GM23338 (cell line): ENCODE data around the gene FXN. TPM values are rescaled to one million over a fixed set of nuclear protein-coding genes. Genes with fewer than 3 reads are reported as not detected.
A peak's percentile ranks its signal among the peaks of the same experiment; 100 is the strongest.

Experiments used
- ATAC-seq: fragments of 200-7000 bp; cut with Tn5 transposase; 3 replicates; pipeline ENCODE4 v1.9.1; 2020
- DNase-seq: peaks from one replicate; pipeline ENCODE4 v3.0.0-alpha.2; 2015; ENCODE audit warnings: low spot score
- H2AFZ ChIP-seq: fragments of 200-600 bp; sonication (generic); 2 replicates; pipeline ENCODE4 v1.8.0; 2016; ENCODE audit warnings: antibody characterized with exemption, mild to moderate bottlenecking, moderate library complexity
- H3F3A ChIP-seq: fragments of 200-600 bp; sonication (generic); replicated peaks from 2 replicates; pipeline ENCODE4 v1.8.0; 2017; ENCODE audit warnings: antibody characterized with exemption, mixed run types, low read depth
- H3K27ac ChIP-seq: fragments of 200-600 bp; sonication (generic); 2 replicates; pipeline ENCODE4 v1.6.1; 2016; ENCODE audit warnings: low read depth
- H3K27me3 ChIP-seq: fragments of 200-600 bp; sonication (generic); 2 replicates; pipeline ENCODE4 v1.8.0; 2016; ENCODE audit warnings: mild to moderate bottlenecking, mixed run types, moderate library complexity; ENCODE audit not compliant: insufficient read depth
- H3K36me3 ChIP-seq: fragments of 200-600 bp; sonication (generic); 2 replicates; pipeline ENCODE4 v1.8.0; 2016; ENCODE audit warnings: mild to moderate bottlenecking; ENCODE audit not compliant: insufficient read depth
- H3K4me1 ChIP-seq: fragments of 200-600 bp; sonication (generic); 2 replicates; pipeline ENCODE4 v1.8.0; 2016; ENCODE audit warnings: mild to moderate bottlenecking, moderate library complexity; ENCODE audit not compliant: insufficient read depth
- H3K4me2 ChIP-seq: fragments of 200-600 bp; sonication (generic); 2 replicates; pipeline ENCODE4 v1.7.1; 2017; ENCODE audit warnings: mixed run types
- H3K4me3 ChIP-seq: fragments of 200-600 bp; sonication (generic); 2 replicates; pipeline ENCODE4 v1.6.1; 2016; ENCODE audit warnings: mixed run types
- H3K79me2 ChIP-seq: fragments of 200-600 bp; sonication (generic); replicated peaks from 2 replicates; pipeline ENCODE4 v1.8.0; 2017; ENCODE audit warnings: mild to moderate bottlenecking; ENCODE audit not compliant: insufficient read depth
- H3K9me2 ChIP-seq: fragments of 200-600 bp; sonication (generic); 2 replicates; pipeline ENCODE4 v1.8.0; 2017; ENCODE audit not compliant: insufficient read depth
- H4K20me1 ChIP-seq: fragments of 200-600 bp; sonication (generic); replicated peaks from 2 replicates; pipeline ENCODE4 v1.8.0; 2017; ENCODE audit warnings: mild to moderate bottlenecking; ENCODE audit not compliant: insufficient read depth
- H3K27ac Mint-ChIP-seq: 2 replicates; pipeline ENCODE4 v1.8.0; 2020; ENCODE audit warnings: inconsistent platforms, mild to moderate bottlenecking, moderate library complexity, mixed read lengths
- H3K27me3 Mint-ChIP-seq: 3 replicates; pipeline ENCODE4 v1.8.0; 2022; ENCODE audit warnings: low read depth, mild to moderate bottlenecking, moderate library complexity, mixed read lengths, inconsistent platforms; ENCODE audit not compliant: insufficient read depth, poor library complexity
- H3K36me3 Mint-ChIP-seq: 3 replicates; pipeline ENCODE4 v1.8.0; 2021; ENCODE audit warnings: low read depth, mild to moderate bottlenecking, inconsistent platforms, moderate library complexity, mixed read lengths
- H3K4me1 Mint-ChIP-seq: 3 replicates; pipeline ENCODE4 v1.8.0; 2020; ENCODE audit warnings: mild to moderate bottlenecking, inconsistent platforms, mixed read lengths
- H3K4me3 Mint-ChIP-seq: 3 replicates; pipeline ENCODE4 v1.8.0; 2021; ENCODE audit warnings: moderate library complexity, mild to moderate bottlenecking, inconsistent platforms, mixed read lengths
- H3K9me3 Mint-ChIP-seq: 3 replicates; pipeline ENCODE4 v1.8.0; 2020; ENCODE audit warnings: moderate library complexity, mild to moderate bottlenecking, inconsistent platforms, mixed read lengths
- CREB1 ChIP-seq: fragments of 250-450 bp; sonication (Bioruptor Pico); IDR thresholded peaks from 2 replicates; pipeline ENCODE4 v1.5.0; 2020; ENCODE audit warnings: low read depth, mild to moderate bottlenecking, moderate library complexity
- EZH2 ChIP-seq: fragments of 200-600 bp; sonication (generic); IDR thresholded peaks from one replicate; pipeline ENCODE4 v1.8.0; 2017; ENCODE audit warnings: antibody characterized with exemption, mild to moderate bottlenecking, low read depth; ENCODE audit not compliant: unreplicated experiment
- EZH2phosphoT487 ChIP-seq: fragments of 200-600 bp; sonication (generic); IDR thresholded peaks from one replicate; pipeline ENCODE4 v1.8.1; 2018; ENCODE audit warnings: antibody characterized with exemption; ENCODE audit not compliant: unreplicated experiment
- JUNB ChIP-seq: IDR thresholded peaks from one replicate; pipeline ENCODE4 v1.6.1; 2016; ENCODE audit warnings: antibody characterized with exemption; ENCODE audit not compliant: unreplicated experiment
- NANOG ChIP-seq: IDR thresholded peaks from 2 replicates; pipeline ENCODE4 v1.6.1; 2016; ENCODE audit warnings: antibody characterized with exemption, borderline replicate concordance
- POLR2AphosphoS5 ChIP-seq: IDR thresholded peaks from 2 replicates; pipeline ENCODE4 v1.6.1; 2016; ENCODE audit warnings: antibody characterized with exemption, low read depth
- STAT1 ChIP-seq: IDR thresholded peaks from one replicate; pipeline ENCODE4 v1.6.1; 2016; ENCODE audit warnings: antibody characterized with exemption; ENCODE audit not compliant: unreplicated experiment
- ZNF114 ChIP-seq: fragments of 250-450 bp; sonication (Bioruptor Pico); IDR thresholded peaks from 2 replicates; pipeline ENCODE4 v1.5.0; 2020; ENCODE audit warnings: mild to moderate bottlenecking, moderate library complexity
- ZNF331 ChIP-seq: fragments of 250-450 bp; sonication (Bioruptor Pico); IDR thresholded peaks from 2 replicates; pipeline ENCODE4 v1.5.0; 2020; ENCODE audit warnings: low read depth, mild to moderate bottlenecking, moderate library complexity
- polyA plus RNA-seq: library from polyadenylated mRNA; unstranded; fragments of >200 nt; fragmentation: Nextera tagmentation; extraction: Ambion mirVana; gene quantifications from 2 replicates; pipeline ENCODE4 v1.2.1, GENCODE V29; 2016
- total RNA-seq: library from RNA; depleted of rRNA; stranded (reverse); fragments of >200 nt; shearing (Covaris generic); gene quantifications from 2 replicates; pipeline ENCODE4 v1.2.3, GENCODE V29; 2014
- TF ChIP-seq, protein P1 (sequence below): IDR thresholded peaks from 2 replicates; pipeline ENCODE4 v1.6.1; 2016; ENCODE audit warnings: antibody characterized with exemption
- TF ChIP-seq, protein P2 (sequence below), 2 experiments: fragments of 200-600 bp in 1 of 2; sonication (generic) in 1 of 2; conservative IDR thresholded peaks; 2 replicates each; pipeline versions ENCODE4 v1.5.1 to v1.6.1; 2016 to 2017; ENCODE audit warnings: antibody characterized with exemption in 2 of 2, low read depth in 2 of 2, mild to moderate bottlenecking in 2 of 2, moderate library complexity in 1 of 2
- TF ChIP-seq, protein P3 (sequence below): IDR thresholded peaks from one replicate; pipeline ENCODE4 v1.6.1; 2018; ENCODE audit warnings: antibody characterized with exemption; ENCODE audit not compliant: unreplicated experiment
- TF ChIP-seq, protein P4 (sequence below): fragments of 250-450 bp; sonication (Bioruptor Pico); IDR thresholded peaks from 2 replicates; pipeline ENCODE4 v1.5.0; 2020; ENCODE audit warnings: mild to moderate bottlenecking, moderate library complexity

Gene FXN
- total and polyA plus RNA-seq, 2 experiments from 2014 or later, result 26.1 to 66.4 TPM

DNA sequence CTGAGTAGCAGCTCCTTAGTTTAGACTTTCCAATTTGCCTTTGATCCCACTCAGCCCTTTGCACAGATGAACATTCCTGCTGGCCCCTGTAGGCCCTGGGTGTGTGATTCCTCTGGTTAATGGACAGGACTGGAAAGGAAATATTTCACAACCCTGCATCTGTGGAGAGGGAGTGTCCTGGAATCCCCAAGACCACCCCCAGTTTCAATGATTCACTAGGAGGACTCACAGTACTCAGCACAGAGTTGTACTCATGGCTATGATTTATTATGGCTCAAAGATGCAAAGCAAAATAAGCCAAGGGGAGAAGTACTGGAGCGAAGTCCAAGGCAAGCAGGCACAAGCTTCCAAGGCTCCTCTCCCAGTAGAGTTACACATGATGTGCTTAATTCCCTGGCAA is 96.1 kb downstream of the FXN start:
- Mint-ChIP-seq H3K4me1 (peaks cover 51% of the 10 kb centered on the region), H3K27ac (no peak overlapping the region), H3K27me3 (peaks cover 2% of the 10 kb centered on the region), H3K36me3 (peaks cover 18% of the 10 kb centered on the region), H3K4me3 (no peak overlapping the region), H3K9me3 (no peaks in the 10 kb centered on the region)
- Histone ChIP-seq H3K4me3 (no peak overlapping the region), H3K79me2 (peaks cover 82% of the 10 kb centered on the region), H3K4me2 (peak overlapping the region; percentile 26; the same call in 1 of the 2 replicates), H3F3A (0 out of 2 replicates have a peak, but pooled peaks cover 7% of the 10 kb centered on the region), H2AFZ (no peak overlapping the region), H3K4me1 (peaks cover 53% of the 10 kb centered on the region), H3K27me3 (no peaks in the 10 kb centered on the region), H3K36me3 (peaks cover 4% of the 10 kb centered on the region; the same call in 1 of the 2 replicates), H3K27ac (peak overlapping the region; percentile 69), H3K9me2 (no peaks in the 10 kb centered on the region), H4K20me1 (peaks cover 15% of the 10 kb centered on the region)
- ATAC-seq (no peak), DNase-seq (no peak)
- TF ChIP-seq EZH2, result no peak
- no peak for TF ChIP-seq STAT1
- TF ChIP-seq JUNB, result no peak
- TF ChIP-seq POLR2AphosphoS5, result no peak
- TF ChIP-seq, protein P1, sequence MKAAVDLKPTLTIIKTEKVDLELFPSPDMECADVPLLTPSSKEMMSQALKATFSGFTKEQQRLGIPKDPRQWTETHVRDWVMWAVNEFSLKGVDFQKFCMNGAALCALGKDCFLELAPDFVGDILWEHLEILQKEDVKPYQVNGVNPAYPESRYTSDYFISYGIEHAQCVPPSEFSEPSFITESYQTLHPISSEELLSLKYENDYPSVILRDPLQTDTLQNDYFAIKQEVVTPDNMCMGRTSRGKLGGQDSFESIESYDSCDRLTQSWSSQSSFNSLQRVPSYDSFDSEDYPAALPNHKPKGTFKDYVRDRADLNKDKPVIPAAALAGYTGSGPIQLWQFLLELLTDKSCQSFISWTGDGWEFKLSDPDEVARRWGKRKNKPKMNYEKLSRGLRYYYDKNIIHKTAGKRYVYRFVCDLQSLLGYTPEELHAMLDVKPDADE, result no peak
- no peak for TF ChIP-seq EZH2phosphoT487
- TF ChIP-seq, protein P2, sequence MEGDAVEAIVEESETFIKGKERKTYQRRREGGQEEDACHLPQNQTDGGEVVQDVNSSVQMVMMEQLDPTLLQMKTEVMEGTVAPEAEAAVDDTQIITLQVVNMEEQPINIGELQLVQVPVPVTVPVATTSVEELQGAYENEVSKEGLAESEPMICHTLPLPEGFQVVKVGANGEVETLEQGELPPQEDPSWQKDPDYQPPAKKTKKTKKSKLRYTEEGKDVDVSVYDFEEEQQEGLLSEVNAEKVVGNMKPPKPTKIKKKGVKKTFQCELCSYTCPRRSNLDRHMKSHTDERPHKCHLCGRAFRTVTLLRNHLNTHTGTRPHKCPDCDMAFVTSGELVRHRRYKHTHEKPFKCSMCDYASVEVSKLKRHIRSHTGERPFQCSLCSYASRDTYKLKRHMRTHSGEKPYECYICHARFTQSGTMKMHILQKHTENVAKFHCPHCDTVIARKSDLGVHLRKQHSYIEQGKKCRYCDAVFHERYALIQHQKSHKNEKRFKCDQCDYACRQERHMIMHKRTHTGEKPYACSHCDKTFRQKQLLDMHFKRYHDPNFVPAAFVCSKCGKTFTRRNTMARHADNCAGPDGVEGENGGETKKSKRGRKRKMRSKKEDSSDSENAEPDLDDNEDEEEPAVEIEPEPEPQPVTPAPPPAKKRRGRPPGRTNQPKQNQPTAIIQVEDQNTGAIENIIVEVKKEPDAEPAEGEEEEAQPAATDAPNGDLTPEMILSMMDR (conservative IDR thresholded peaks at IDR 0.05; ENCODE audit: low read depth in 2 of 2), result no peak
- TF ChIP-seq CREB1, result no peak
- TF ChIP-seq, protein P3, sequence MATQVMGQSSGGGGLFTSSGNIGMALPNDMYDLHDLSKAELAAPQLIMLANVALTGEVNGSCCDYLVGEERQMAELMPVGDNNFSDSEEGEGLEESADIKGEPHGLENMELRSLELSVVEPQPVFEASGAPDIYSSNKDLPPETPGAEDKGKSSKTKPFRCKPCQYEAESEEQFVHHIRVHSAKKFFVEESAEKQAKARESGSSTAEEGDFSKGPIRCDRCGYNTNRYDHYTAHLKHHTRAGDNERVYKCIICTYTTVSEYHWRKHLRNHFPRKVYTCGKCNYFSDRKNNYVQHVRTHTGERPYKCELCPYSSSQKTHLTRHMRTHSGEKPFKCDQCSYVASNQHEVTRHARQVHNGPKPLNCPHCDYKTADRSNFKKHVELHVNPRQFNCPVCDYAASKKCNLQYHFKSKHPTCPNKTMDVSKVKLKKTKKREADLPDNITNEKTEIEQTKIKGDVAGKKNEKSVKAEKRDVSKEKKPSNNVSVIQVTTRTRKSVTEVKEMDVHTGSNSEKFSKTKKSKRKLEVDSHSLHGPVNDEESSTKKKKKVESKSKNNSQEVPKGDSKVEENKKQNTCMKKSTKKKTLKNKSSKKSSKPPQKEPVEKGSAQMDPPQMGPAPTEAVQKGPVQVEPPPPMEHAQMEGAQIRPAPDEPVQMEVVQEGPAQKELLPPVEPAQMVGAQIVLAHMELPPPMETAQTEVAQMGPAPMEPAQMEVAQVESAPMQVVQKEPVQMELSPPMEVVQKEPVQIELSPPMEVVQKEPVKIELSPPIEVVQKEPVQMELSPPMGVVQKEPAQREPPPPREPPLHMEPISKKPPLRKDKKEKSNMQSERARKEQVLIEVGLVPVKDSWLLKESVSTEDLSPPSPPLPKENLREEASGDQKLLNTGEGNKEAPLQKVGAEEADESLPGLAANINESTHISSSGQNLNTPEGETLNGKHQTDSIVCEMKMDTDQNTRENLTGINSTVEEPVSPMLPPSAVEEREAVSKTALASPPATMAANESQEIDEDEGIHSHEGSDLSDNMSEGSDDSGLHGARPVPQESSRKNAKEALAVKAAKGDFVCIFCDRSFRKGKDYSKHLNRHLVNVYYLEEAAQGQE, result no peak
- no peak for TF ChIP-seq ZNF114 (CRISPR knock-in tag)
- TF ChIP-seq NANOG, result no peak
- TF ChIP-seq, protein P4, sequence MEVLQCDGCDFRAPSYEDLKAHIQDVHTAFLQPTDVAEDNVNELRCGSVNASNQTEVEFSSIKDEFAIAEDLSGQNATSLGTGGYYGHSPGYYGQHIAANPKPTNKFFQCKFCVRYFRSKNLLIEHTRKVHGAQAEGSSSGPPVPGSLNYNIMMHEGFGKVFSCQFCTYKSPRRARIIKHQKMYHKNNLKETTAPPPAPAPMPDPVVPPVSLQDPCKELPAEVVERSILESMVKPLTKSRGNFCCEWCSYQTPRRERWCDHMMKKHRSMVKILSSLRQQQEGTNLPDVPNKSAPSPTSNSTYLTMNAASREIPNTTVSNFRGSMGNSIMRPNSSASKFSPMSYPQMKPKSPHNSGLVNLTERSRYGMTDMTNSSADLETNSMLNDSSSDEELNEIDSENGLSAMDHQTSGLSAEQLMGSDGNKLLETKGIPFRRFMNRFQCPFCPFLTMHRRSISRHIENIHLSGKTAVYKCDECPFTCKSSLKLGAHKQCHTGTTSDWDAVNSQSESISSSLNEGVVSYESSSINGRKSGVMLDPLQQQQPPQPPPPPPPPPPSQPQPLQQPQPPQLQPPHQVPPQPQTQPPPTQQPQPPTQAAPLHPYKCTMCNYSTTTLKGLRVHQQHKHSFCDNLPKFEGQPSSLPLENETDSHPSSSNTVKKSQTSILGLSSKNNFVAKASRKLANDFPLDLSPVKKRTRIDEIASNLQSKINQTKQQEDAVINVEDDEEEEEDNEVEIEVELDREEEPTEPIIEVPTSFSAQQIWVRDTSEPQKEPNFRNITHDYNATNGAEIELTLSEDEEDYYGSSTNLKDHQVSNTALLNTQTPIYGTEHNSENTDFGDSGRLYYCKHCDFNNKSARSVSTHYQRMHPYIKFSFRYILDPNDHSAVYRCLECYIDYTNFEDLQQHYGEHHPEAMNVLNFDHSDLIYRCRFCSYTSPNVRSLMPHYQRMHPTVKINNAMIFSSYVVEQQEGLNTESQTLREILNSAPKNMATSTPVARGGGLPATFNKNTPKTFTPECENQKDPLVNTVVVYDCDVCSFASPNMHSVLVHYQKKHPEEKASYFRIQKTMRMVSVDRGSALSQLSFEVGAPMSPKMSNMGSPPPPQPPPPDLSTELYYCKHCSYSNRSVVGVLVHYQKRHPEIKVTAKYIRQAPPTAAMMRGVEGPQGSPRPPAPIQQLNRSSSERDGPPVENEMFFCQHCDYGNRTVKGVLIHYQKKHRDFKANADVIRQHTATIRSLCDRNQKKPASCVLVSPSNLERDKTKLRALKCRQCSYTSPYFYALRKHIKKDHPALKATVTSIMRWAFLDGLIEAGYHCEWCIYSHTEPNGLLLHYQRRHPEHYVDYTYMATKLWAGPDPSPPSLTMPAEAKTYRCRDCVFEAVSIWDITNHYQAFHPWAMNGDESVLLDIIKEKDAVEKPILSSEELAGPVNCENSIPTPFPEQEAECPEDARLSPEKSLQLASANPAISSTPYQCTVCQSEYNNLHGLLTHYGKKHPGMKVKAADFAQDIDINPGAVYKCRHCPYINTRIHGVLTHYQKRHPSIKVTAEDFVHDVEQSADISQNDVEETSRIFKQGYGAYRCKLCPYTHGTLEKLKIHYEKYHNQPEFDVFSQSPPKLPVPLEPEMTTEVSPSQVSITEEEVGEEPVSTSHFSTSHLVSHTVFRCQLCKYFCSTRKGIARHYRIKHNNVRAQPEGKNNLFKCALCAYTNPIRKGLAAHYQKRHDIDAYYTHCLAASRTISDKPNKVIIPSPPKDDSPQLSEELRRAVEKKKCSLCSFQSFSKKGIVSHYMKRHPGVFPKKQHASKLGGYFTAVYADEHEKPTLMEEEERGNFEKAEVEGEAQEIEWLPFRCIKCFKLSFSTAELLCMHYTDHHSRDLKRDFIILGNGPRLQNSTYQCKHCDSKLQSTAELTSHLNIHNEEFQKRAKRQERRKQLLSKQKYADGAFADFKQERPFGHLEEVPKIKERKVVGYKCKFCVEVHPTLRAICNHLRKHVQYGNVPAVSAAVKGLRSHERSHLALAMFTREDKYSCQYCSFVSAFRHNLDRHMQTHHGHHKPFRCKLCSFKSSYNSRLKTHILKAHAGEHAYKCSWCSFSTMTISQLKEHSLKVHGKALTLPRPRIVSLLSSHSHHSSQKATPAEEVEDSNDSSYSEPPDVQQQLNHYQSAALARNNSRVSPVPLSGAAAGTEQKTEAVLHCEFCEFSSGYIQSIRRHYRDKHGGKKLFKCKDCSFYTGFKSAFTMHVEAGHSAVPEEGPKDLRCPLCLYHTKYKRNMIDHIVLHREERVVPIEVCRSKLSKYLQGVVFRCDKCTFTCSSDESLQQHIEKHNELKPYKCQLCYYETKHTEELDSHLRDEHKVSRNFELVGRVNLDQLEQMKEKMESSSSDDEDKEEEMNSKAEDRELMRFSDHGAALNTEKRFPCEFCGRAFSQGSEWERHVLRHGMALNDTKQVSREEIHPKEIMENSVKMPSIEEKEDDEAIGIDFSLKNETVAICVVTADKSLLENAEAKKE (CRISPR knock-in tag), result no peak
- TF ChIP-seq ZNF331 (CRISPR knock-in tag), result no peak
